NCI-H2171 (cell line): ENCODE data around the gene CAMTA2.
"Not testable (repeated sequence)": the region's sequence is repeated elsewhere in the genome, so short reads cannot be mapped to it uniquely, and the experiment has no call there.

Experiments used
- DNase-seq: peaks from one replicate; lab custom pipeline; 2025; lab: John Stamatoyannopoulos, UW

CAMTA2 gene

GRCh38 chr17:4986951-4987766 lies at the start of gene CAMTA2:
TSS of gene CAMTA2 (minus strand) at chr17:4987675. CDS start at chr17:4986222, 1,453 bp downstream.
- peak; percentile 93 for DNase-seq

GRCh38 chr17:5035315-5035714 lies 47.8 kb upstream of the CAMTA2 start, which contains the start of gene SLC52A1:
TSS of gene SLC52A1 (minus strand) at chr17:5035426. CDS start at chr17:5034606, 820 bp downstream.
- DNase-seq, result no peak

- DNase-seq, result no peak
Measured at GRCh38 chr17:5034651-5035050, 47.2 kb upstream of the CAMTA2 start.

GRCh38 chr17:5034063-5034462 lies 46.6 kb upstream of the CAMTA2 start:
- no peak for DNase-seq

- no peak for DNase-seq
Measured at GRCh38 chr17:5033352-5034015, 46.0 kb upstream of the CAMTA2 start.

- no peak for DNase-seq
Measured at GRCh38 chr17:5032865-5033264, 45.4 kb upstream of the CAMTA2 start.

- peak; percentile 78 for DNase-seq
Measured at GRCh38 chr17:5031365-5032082, 44.0 kb upstream of the CAMTA2 start.

- not testable (repeated sequence) for DNase-seq
Measured at GRCh38 chr17:5030168-5030567, 42.7 kb upstream of the CAMTA2 start.

GRCh38 chr17:5027916-5028315 lies 40.4 kb upstream of the CAMTA2 start:
- DNase-seq, result no peak

- DNase-seq, result no peak
Measured at GRCh38 chr17:5027299-5027698, 39.8 kb upstream of the CAMTA2 start.

- DNase-seq, result no peak
Measured at GRCh38 chr17:5024604-5025003, 37.1 kb upstream of the CAMTA2 start.

GRCh38 chr17:5023588-5024147 lies 36.2 kb upstream of the CAMTA2 start:
- no peak for DNase-seq

GRCh38 chr17:5022171-5022711 lies 34.8 kb upstream of the CAMTA2 start:
- no peak for DNase-seq

GRCh38 chr17:5020502-5021023 lies 33.1 kb upstream of the CAMTA2 start:
- no peak for DNase-seq

GRCh38 chr17:5019475-5019956 lies 32.0 kb upstream of the CAMTA2 start:
- DNase-seq, result no peak

GRCh38 chr17:5014357-5014756 lies 26.9 kb upstream of the CAMTA2 start:
- no peak for DNase-seq

- DNase-seq, result no peak
Measured at GRCh38 chr17:5011928-5012327, 24.5 kb upstream of the CAMTA2 start.

- DNase-seq, result no peak
Measured at GRCh38 chr17:5003214-5003867, 15.9 kb upstream of the CAMTA2 start.

- DNase-seq, result no peak
Measured at GRCh38 chr17:5002121-5002788, 14.8 kb upstream of the CAMTA2 start.

- no peak for DNase-seq
Measured at GRCh38 chr17:5000237-5000639, 12.8 kb upstream of the CAMTA2 start.
